Gastrocnemius medialis (tissue), 4 donors: ENCODE results near the gene ERAL1.

ENCODE experiments used
- POLR2A ChIP-seq, 2 donors: fragments of 450-650 bp; IDR thresholded peaks; one replicate each; pipeline ENCODE4 v1.6.1; 2017; ENCODE audit warnings: antibody characterized with exemption in 2 of 2, mild to moderate bottlenecking in 2 of 2, moderate library complexity in 2 of 2
- TF ChIP-seq, protein P1 (sequence below), 5 experiments: fragments of 450-650 bp in 3 of 5; fragments of 200-600 bp in 2 of 5; sonication (generic) in 2 of 5; IDR thresholded peaks in 4 of 5; conservative IDR thresholded peaks in 1 of 5; 1 replicate in 4 of 5; 2 replicates in 1 of 5; pipeline ENCODE4 v1.5.1; 2016 to 2019; ENCODE audit warnings: antibody characterized with exemption in 5 of 5, mild to moderate bottlenecking in 3 of 5, moderate library complexity in 3 of 5

DNA sequence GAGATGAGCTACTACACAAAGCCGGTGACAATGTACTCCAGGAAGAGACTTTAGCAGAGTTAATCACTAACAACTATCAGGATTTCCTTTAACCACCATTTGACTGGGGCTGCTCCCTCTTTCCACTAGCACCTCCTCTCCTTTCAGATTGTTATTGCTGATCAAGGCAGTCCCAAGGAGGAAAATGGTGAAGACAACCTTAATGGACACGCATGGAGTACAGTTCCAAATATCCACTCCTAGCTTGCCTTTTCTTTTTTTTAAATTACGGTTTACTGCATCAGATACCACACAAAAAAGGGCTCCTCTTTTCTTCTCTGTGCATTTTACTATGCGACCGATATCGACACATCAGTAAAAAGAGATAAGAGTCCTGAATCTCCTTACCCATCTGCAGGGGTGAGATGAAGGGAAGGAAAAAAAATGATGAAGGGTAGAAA is 43.1 kb upstream of the ERAL1 start:
- TF ChIP-seq POLR2A (IDR thresholded peaks at IDR 0.05), result no peak
- TF ChIP-seq, protein P1, sequence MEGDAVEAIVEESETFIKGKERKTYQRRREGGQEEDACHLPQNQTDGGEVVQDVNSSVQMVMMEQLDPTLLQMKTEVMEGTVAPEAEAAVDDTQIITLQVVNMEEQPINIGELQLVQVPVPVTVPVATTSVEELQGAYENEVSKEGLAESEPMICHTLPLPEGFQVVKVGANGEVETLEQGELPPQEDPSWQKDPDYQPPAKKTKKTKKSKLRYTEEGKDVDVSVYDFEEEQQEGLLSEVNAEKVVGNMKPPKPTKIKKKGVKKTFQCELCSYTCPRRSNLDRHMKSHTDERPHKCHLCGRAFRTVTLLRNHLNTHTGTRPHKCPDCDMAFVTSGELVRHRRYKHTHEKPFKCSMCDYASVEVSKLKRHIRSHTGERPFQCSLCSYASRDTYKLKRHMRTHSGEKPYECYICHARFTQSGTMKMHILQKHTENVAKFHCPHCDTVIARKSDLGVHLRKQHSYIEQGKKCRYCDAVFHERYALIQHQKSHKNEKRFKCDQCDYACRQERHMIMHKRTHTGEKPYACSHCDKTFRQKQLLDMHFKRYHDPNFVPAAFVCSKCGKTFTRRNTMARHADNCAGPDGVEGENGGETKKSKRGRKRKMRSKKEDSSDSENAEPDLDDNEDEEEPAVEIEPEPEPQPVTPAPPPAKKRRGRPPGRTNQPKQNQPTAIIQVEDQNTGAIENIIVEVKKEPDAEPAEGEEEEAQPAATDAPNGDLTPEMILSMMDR (IDR thresholded peaks at IDR 0.05 in 4 of 5, conservative IDR thresholded peaks at IDR 0.05 in 1 of 5), result no peak
